ENCODE data around the gene MOCS1.

Gene MOCS1

DNA sequence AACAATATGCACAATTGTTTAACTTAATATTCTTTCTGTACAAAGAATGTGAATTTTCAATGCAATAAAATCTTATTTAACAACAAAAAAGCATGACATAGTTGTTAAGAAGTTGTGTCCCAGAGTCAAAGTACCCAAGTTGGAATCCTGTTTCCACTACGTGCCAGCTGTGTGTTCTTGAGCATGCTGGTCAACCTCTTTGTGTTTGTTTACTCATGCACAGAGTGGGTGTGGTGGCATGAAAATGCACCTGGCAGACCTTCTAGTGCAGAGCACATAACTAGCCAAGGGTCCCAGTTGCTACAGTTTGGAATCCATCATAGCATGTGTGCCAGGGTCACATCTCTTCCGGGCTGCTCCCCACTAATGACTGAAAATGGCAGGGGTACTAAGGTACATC lies 24.7 kb upstream of the MOCS1 start:
- H3K4me3 Mint-ChIP-seq = no peak overlapping the region
- DNase-seq = no peak
- peaks cover 35% of the 10 kb centered on the region for H3K27me3 Mint-ChIP-seq
- H3K9me3 Mint-ChIP-seq = no peaks in the 10 kb centered on the region
- no peaks in the 10 kb centered on the region for H3K36me3 Mint-ChIP-seq (ENCODE audit: low read depth)
- H3K27ac Mint-ChIP-seq = no peak overlapping the region
- no peaks in the 10 kb centered on the region for H3K4me1 Mint-ChIP-seq (ENCODE audit: low read depth)

GRCh38 chr6:39956936-39957335 lies 22.7 kb upstream of the MOCS1 start:
- DNase-seq = no peak
- H3K36me3 Mint-ChIP-seq (ENCODE audit: low read depth) = no peaks in the 10 kb centered on the region
- no peak overlapping the region for H3K4me3 Mint-ChIP-seq
- H3K27ac Mint-ChIP-seq = no peak overlapping the region
- H3K9me3 Mint-ChIP-seq = no peaks in the 10 kb centered on the region
- H3K27me3 Mint-ChIP-seq = peaks cover 28% of the 10 kb centered on the region
- H3K4me1 Mint-ChIP-seq (ENCODE audit: low read depth) = no peaks in the 10 kb centered on the region

GRCh38 chr6:39953076-39953618 lies 18.9 kb upstream of the MOCS1 start:
- Mint-ChIP-seq H3K27ac (no peak overlapping the region), H3K4me1 (ENCODE audit: low read depth) (no peaks in the 10 kb centered on the region), H3K9me3 (no peaks in the 10 kb centered on the region), H3K4me3 (no peak overlapping the region), H3K36me3 (ENCODE audit: low read depth) (no peaks in the 10 kb centered on the region), H3K27me3 (peaks cover 10% of the 10 kb centered on the region)
- DNase-seq = no peak

GRCh38 chr6:39952167-39952566 lies 17.9 kb upstream of the MOCS1 start:
- Mint-ChIP-seq H3K27me3 (peaks cover 18% of the 10 kb centered on the region), H3K36me3 (ENCODE audit: low read depth) (no peaks in the 10 kb centered on the region), H3K4me1 (ENCODE audit: low read depth) (no peaks in the 10 kb centered on the region), H3K9me3 (no peaks in the 10 kb centered on the region), H3K27ac (no peak overlapping the region), H3K4me3 (no peak overlapping the region)
- DNase-seq = no peak

GRCh38 chr6:39951716-39952115 lies 17.5 kb upstream of the MOCS1 start:
- H3K36me3 Mint-ChIP-seq (ENCODE audit: low read depth) = no peaks in the 10 kb centered on the region
- no peaks in the 10 kb centered on the region for H3K9me3 Mint-ChIP-seq
- peaks cover 15% of the 10 kb centered on the region for H3K27me3 Mint-ChIP-seq
- H3K4me1 Mint-ChIP-seq (ENCODE audit: low read depth) = no peaks in the 10 kb centered on the region
- no peak overlapping the region for H3K27ac Mint-ChIP-seq
- DNase-seq = no peak
- H3K4me3 Mint-ChIP-seq = no peak overlapping the region

- H3K4me1 Mint-ChIP-seq (ENCODE audit: low read depth) = no peaks in the 10 kb centered on the region
- DNase-seq = no peak
- H3K27ac Mint-ChIP-seq = no peak overlapping the region
- no peaks in the 10 kb centered on the region for H3K9me3 Mint-ChIP-seq
- H3K4me3 Mint-ChIP-seq = no peak overlapping the region
- H3K36me3 Mint-ChIP-seq (ENCODE audit: low read depth) = no peaks in the 10 kb centered on the region
- peaks cover 11% of the 10 kb centered on the region for H3K27me3 Mint-ChIP-seq
Observed at GRCh38 chr6:39951191-39951590, 16.9 kb upstream of the MOCS1 start.

DNA sequence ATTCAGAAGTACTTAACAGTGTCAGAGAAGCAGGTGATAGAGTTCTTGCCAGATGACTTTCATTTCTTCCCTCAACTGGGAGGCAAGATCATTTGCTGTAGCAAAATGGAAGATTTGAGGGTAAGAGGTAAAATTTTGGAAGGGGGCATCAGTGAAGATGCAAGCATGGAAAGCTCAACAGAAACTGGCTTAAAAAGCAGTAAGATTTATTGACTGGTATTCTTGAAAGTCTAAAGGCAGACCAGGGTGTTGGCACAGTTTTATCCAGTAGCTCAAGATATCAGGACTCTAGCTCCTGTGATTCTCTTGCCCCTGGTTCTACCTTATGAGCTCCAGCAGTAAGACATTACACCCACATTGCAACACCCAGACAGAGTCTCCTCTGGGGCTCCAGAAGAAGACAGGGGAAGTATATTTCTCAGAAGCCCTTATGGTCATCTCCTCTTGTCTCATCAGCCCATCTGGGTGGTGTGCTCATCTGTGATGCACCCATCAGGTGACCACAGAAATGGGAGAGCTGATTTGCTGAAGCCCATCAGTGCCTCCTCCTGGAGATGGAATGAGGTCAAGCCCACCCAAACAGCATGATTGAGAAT lies 16.0 kb upstream of the MOCS1 start:
- Mint-ChIP-seq H3K4me1 (ENCODE audit: low read depth) (no peaks in the 10 kb centered on the region), H3K36me3 (ENCODE audit: low read depth) (no peaks in the 10 kb centered on the region), H3K9me3 (no peaks in the 10 kb centered on the region), H3K27ac (no peak overlapping the region), H3K4me3 (no peak overlapping the region), H3K27me3 (peaks cover 8% of the 10 kb centered on the region)
- no peak for DNase-seq

- Mint-ChIP-seq H3K4me3 (no peak overlapping the region), H3K9me3 (no peaks in the 10 kb centered on the region), H3K27ac (no peak overlapping the region), H3K27me3 (peaks cover 12% of the 10 kb centered on the region), H3K4me1 (ENCODE audit: low read depth) (no peaks in the 10 kb centered on the region), H3K36me3 (ENCODE audit: low read depth) (no peaks in the 10 kb centered on the region)
- no peak for DNase-seq
Observed at GRCh38 chr6:39948199-39948791, 14.0 kb upstream of the MOCS1 start.

GRCh38 chr6:39947611-39948068 lies 13.4 kb upstream of the MOCS1 start:
- no peak overlapping the region for H3K4me3 Mint-ChIP-seq
- no peaks in the 10 kb centered on the region for H3K4me1 Mint-ChIP-seq (ENCODE audit: low read depth)
- no peaks in the 10 kb centered on the region for H3K9me3 Mint-ChIP-seq
- peaks cover 12% of the 10 kb centered on the region for H3K27me3 Mint-ChIP-seq
- DNase-seq = no peak
- no peaks in the 10 kb centered on the region for H3K36me3 Mint-ChIP-seq (ENCODE audit: low read depth)
- H3K27ac Mint-ChIP-seq = no peak overlapping the region

DNA sequence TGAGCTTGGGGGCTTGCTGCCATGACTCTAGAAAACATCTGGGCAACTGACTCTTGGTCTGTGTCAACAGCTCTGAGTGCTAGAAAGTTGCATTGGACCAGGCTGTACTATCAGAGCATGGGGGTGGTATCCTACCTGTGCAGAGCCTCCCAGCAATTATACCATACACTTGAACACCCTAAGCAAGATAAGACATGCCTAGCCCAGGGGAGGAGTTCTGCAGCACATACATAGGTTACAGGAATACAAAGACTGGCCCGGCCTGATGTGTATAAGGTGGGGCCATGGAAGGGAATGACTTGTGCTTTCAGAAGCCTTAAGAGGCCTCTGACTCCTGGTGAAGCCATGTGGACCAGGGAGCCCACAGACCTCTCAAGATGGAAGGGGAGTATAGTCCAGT lies 11.4 kb upstream of the MOCS1 start:
- H3K4me1 Mint-ChIP-seq (ENCODE audit: low read depth) = no peaks in the 10 kb centered on the region
- H3K4me3 Mint-ChIP-seq = no peak overlapping the region
- H3K36me3 Mint-ChIP-seq (ENCODE audit: low read depth) = no peaks in the 10 kb centered on the region
- peaks cover 12% of the 10 kb centered on the region for H3K27me3 Mint-ChIP-seq
- no peak overlapping the region for H3K27ac Mint-ChIP-seq
- no peak for DNase-seq
- no peaks in the 10 kb centered on the region for H3K9me3 Mint-ChIP-seq

- no peak for DNase-seq
- Mint-ChIP-seq H3K36me3 (ENCODE audit: low read depth) (no peaks in the 10 kb centered on the region), H3K27me3 (peaks cover 11% of the 10 kb centered on the region), H3K4me1 (ENCODE audit: low read depth) (no peaks in the 10 kb centered on the region), H3K4me3 (no peak overlapping the region), H3K27ac (no peak overlapping the region), H3K9me3 (no peaks in the 10 kb centered on the region)
Observed at GRCh38 chr6:39942903-39943580, 8.8 kb upstream of the MOCS1 start.

GRCh38 chr6:39941820-39942219 lies 7.6 kb upstream of the MOCS1 start:
- H3K36me3 Mint-ChIP-seq (ENCODE audit: low read depth) = no peaks in the 10 kb centered on the region
- H3K4me3 Mint-ChIP-seq = no peak overlapping the region
- H3K27me3 Mint-ChIP-seq = peaks cover 16% of the 10 kb centered on the region
- H3K27ac Mint-ChIP-seq = no peak overlapping the region
- H3K9me3 Mint-ChIP-seq = no peaks in the 10 kb centered on the region
- H3K4me1 Mint-ChIP-seq (ENCODE audit: low read depth) = no peaks in the 10 kb centered on the region
- DNase-seq = no peak

- no peaks in the 10 kb centered on the region for H3K9me3 Mint-ChIP-seq
- no peak overlapping the region for H3K27ac Mint-ChIP-seq
- no peaks in the 10 kb centered on the region for H3K36me3 Mint-ChIP-seq (ENCODE audit: low read depth)
- DNase-seq = no peak
- H3K4me1 Mint-ChIP-seq (ENCODE audit: low read depth) = no peaks in the 10 kb centered on the region
- peaks cover 17% of the 10 kb centered on the region for H3K27me3 Mint-ChIP-seq
- H3K4me3 Mint-ChIP-seq = no peak overlapping the region
Observed at GRCh38 chr6:39941138-39941537, 6.9 kb upstream of the MOCS1 start.

DNA sequence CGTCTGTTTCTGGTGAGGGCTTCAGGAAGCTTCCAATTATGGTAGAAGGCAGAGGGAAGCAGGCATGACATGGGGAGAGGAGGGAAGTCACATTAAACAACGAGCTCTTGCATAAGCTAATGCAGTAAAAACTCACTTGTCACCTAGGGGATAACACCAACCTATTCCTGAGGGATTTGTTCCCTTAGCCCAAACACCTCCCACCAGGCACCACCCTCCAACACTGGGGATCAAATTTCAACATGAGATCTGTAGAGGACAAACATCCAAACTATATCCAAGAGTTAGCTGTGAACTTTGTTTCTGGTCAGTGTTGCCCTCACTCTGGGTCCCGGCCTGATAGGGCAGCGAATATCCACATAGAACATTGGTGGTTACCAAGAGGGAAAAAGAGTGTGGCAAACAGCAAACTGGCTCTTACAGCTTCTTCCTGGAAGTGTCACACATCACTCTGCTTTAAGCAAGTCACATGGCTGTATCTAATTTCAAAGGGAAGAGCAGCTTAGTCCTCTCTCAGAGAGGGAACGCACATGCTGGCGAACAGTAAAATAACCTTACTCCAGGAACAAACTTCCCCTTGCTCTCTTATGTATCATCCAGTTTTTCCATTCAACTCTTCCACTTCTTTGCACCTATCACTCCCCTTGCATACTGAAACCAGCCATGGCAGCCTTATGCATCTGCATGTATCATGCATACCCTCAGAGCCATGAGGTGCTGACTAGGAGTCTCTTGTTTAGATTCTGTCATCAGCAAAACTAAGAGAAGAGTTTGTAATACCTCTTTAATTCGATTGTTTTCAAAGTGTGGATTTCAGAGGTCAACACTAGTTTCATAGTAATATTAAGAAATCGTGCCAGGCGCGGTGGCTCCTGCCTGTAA lies 4.8 kb upstream of the MOCS1 start:
- Mint-ChIP-seq H3K4me1 (ENCODE audit: low read depth) (peaks cover 2% of the 10 kb centered on the region), H3K27me3 (peaks cover 22% of the 10 kb centered on the region), H3K4me3 (no peak overlapping the region), H3K9me3 (no peaks in the 10 kb centered on the region), H3K27ac (no peak overlapping the region), H3K36me3 (ENCODE audit: low read depth) (no peaks in the 10 kb centered on the region)
- DNase-seq = no peak
